ENCODE results near the gene ARHGAP11B.
"Not testable (repeated sequence)": the region's sequence is repeated elsewhere in the genome, so short reads cannot be mapped to it uniquely, and the experiment has no call there.

Gene ARHGAP11B

GRCh38 chr15:30603796-30604195 lies 22.1 kb upstream of the ARHGAP11B start, which contains the start of gene GOLGA8H:
Gene GOLGA8H, plus strand, starts transcription at chr15:30604028. Its CDS starts 98 bp downstream, at chr15:30604126.
- H3K14ac ChIP-seq (replicated peaks; ENCODE audit: low read depth, low read length); H2BK120ac ChIP-seq (ENCODE audit: low read depth, low read length); H3K9ac ChIP-seq (ENCODE audit: low read depth, low read length); H3K4ac ChIP-seq (ENCODE audit: low read depth, low read length); H3K79me1 ChIP-seq (ENCODE audit: low read depth in 1 of 2, low read length in 2 of 2); H4K5ac ChIP-seq (ENCODE audit: low read depth, low read length); H3K4me3 ChIP-seq (ENCODE audit: insufficient read depth, low read depth, low read length); intact Hi-C loops (cut with micrococcal nuclease); H2AK5ac ChIP-seq (ENCODE audit: low read depth, low read length); H4K20me1 ChIP-seq (ENCODE audit: insufficient read depth, low read length); H3K4me1 ChIP-seq (ENCODE audit: control insufficient read depth, insufficient read depth, low read length); H2BK20ac ChIP-seq (ENCODE audit: low read depth, low read length); dilution Hi-C loops (cut with HindIII; ENCODE audit: low sequenced_read_pairs, unreplicated experiment); H3K27me3 ChIP-seq (ENCODE audit: control insufficient read depth, insufficient read depth, low read length); H3K23ac ChIP-seq (ENCODE audit: low read depth, low read length); ATAC-seq (ENCODE audit: low read depth); H2AK9ac ChIP-seq (replicated peaks; ENCODE audit: low read depth, low read length, poor library complexity); H2BK5ac ChIP-seq (ENCODE audit: low read depth, low read length, poor library complexity, severe bottlenecking); in situ Hi-C loops (cut with MboI; ENCODE audit: low sequenced_read_pairs); H3K18ac ChIP-seq (ENCODE audit: low read depth, low read length); H3K36me3 ChIP-seq (ENCODE audit: control insufficient read depth, insufficient read depth, low read length); H3K9me1 ChIP-seq (ENCODE audit: insufficient read depth, low read length); DNase-seq; CTCF ChIA-PET; H3K27ac ChIP-seq (ENCODE audit: insufficient read depth, low read length); BruUV-seq (replicated peaks); POLR2A ChIA-PET (ENCODE audit: unreplicated experiment); H2AFZ ChIP-seq (replicated peaks; ENCODE audit: low read length, poor library complexity); H3K4me2 ChIP-seq (ENCODE audit: low read depth, low read length); H4K8ac ChIP-seq (ENCODE audit: low read depth in 2 of 2, low read length in 2 of 2); H2BK15ac ChIP-seq (ENCODE audit: low read depth, low read length); H3K9me3 ChIP-seq (ENCODE audit: control insufficient read depth, insufficient read depth, low read length); H3K56ac ChIP-seq (ENCODE audit: extremely low read depth, insufficient read depth, low read length); H4K91ac ChIP-seq (ENCODE audit: insufficient read depth, low read depth, low read length): not testable (repeated sequence)
- no CpG with 5 or more reads among the region's 8 CpGs for WGBS, 2 experiments (ENCODE audit: extremely low coverage in 2 of 2, insufficient read length in 1 of 2)

GRCh38 chr15:30612271-30612670 lies 13.7 kb upstream of the ARHGAP11B start:
- H2AK9ac ChIP-seq (replicated peaks; ENCODE audit: low read depth, low read length, poor library complexity); H2AK5ac ChIP-seq (ENCODE audit: low read depth, low read length); H2BK120ac ChIP-seq (ENCODE audit: low read depth, low read length); intact Hi-C loops (cut with micrococcal nuclease); H4K91ac ChIP-seq (ENCODE audit: insufficient read depth, low read depth, low read length); DNase-seq; BruUV-seq (replicated peaks); ATAC-seq (ENCODE audit: low read depth); H3K27ac ChIP-seq (ENCODE audit: insufficient read depth, low read length); H3K27me3 ChIP-seq (ENCODE audit: control insufficient read depth, insufficient read depth, low read length); H2BK20ac ChIP-seq (ENCODE audit: low read depth, low read length); H3K9me1 ChIP-seq (ENCODE audit: insufficient read depth, low read length); H3K4ac ChIP-seq (ENCODE audit: low read depth, low read length); H3K9ac ChIP-seq (ENCODE audit: low read depth, low read length); H3K9me3 ChIP-seq (ENCODE audit: control insufficient read depth, insufficient read depth, low read length); H3K14ac ChIP-seq (replicated peaks; ENCODE audit: low read depth, low read length); H3K36me3 ChIP-seq (ENCODE audit: control insufficient read depth, insufficient read depth, low read length); H4K20me1 ChIP-seq (ENCODE audit: insufficient read depth, low read length); H2BK15ac ChIP-seq (ENCODE audit: low read depth, low read length); H2BK5ac ChIP-seq (ENCODE audit: low read depth, low read length, poor library complexity, severe bottlenecking); H4K5ac ChIP-seq (ENCODE audit: low read depth, low read length); H3K4me3 ChIP-seq (ENCODE audit: insufficient read depth, low read depth, low read length); H2AFZ ChIP-seq (replicated peaks; ENCODE audit: low read length, poor library complexity); H3K56ac ChIP-seq (ENCODE audit: extremely low read depth, insufficient read depth, low read length); H4K8ac ChIP-seq (ENCODE audit: low read depth in 2 of 2, low read length in 2 of 2); H3K18ac ChIP-seq (ENCODE audit: low read depth, low read length); H3K4me2 ChIP-seq (ENCODE audit: low read depth, low read length); dilution Hi-C loops (cut with HindIII; ENCODE audit: low sequenced_read_pairs, unreplicated experiment); H3K79me1 ChIP-seq (ENCODE audit: low read depth in 1 of 2, low read length in 2 of 2); CTCF ChIA-PET; POLR2A ChIA-PET (ENCODE audit: unreplicated experiment); H3K4me1 ChIP-seq (ENCODE audit: control insufficient read depth, insufficient read depth, low read length); in situ Hi-C loops (cut with MboI; ENCODE audit: low sequenced_read_pairs); H3K23ac ChIP-seq (ENCODE audit: low read depth, low read length): not testable (repeated sequence)
- WGBS, 2 experiments (ENCODE audit: extremely low coverage in 2 of 2, insufficient read length in 1 of 2) = no CpG with 5 or more reads among the region's 6 CpGs
